DMS 273 (cell line): ENCODE results near the gene RHBDD1.

Source experiments
- DNase-seq: peaks from one replicate; lab custom pipeline; 2025; ENCODE audit not compliant: unreplicated experiment; lab: John Stamatoyannopoulos, UW

The RHBDD1 gene

DNA sequence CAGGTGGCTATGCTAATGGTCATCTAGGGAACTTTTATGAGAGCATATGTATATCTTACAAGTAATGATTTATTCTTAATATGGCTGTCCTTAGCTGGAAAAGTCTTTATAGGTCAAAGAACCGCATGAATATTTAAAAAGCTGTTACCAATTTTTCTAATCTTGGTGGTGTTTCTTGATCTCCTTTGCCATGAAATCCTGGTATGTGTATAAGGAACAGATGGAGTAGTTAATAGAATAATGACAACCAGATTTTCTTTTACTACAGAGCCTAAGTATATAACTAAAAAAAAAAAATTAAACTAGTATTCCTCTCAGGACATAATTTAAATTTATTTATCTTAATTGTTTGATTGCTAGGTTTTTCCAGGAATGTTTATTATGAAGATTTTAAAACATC is 74.5 kb downstream of the RHBDD1 start:
- DNase-seq = no peak

- no peak for DNase-seq
Measured at GRCh38 chr2:226911932-226912331, 76.1 kb downstream of the RHBDD1 start.

DNA sequence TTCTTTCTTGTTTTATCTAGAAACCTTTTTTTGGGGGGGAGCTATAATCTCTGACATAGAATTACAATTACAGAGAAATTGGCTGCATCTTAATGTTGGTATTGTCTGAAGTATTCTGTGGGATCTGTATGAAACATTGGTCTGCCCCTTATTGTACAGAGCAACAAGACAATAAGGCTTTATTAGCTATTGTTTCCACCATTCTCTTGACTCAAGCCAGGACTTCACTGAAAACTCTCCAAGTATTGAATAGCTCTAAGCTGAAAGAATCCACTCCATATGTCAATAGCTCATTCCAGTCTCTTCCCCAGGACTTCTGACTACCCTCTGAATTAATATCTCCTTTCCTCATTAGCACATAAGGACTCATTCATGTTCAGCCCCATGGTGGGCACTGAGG is 77.8 kb downstream of the RHBDD1 start:
- no peak for DNase-seq

DNA sequence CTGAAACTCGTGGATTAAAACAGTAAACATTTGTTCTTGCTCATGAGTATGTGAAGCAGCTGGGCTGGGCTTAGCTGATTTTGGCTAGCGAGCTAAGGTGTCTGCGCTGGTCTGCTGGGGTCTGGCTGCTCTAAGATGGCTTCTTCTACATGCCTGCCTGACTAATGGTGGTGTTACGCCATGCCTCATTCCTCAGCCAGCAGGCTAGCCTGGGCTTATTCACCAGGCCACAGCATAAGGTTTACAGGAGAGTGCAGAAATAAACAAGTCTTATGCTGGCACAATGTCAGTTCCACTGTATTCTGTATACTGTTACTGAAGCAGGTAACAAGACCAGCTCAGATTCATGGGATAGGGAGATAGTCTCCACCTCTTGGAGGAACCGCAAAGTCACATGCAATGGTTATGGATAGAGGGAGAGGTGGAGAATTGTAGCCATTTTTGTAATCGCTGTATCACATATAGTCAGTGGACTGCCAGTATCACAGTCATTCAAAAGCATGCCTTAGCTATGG is 80.0 kb downstream of the RHBDD1 start:
- DNase-seq = no peak

DNA sequence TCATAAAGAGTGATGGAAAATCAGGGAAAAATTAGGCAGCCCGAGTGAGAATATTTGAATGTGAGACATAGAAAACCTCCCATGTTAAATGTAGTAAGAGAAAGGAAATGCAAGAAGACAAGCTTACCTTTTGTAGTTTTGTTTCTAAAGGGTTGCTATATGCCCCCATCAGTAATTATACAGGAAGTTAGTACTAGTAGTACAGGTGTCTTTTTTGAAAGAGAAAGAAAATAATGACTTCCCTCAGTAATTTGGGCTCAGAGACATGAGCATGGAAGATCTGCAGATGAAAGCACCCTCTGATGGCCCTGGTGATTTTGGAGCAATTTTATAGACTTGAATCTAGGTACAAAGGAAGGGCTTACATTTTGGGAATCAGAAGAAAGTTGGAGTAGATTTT is 80.8 kb downstream of the RHBDD1 start:
- no peak for DNase-seq

DNA sequence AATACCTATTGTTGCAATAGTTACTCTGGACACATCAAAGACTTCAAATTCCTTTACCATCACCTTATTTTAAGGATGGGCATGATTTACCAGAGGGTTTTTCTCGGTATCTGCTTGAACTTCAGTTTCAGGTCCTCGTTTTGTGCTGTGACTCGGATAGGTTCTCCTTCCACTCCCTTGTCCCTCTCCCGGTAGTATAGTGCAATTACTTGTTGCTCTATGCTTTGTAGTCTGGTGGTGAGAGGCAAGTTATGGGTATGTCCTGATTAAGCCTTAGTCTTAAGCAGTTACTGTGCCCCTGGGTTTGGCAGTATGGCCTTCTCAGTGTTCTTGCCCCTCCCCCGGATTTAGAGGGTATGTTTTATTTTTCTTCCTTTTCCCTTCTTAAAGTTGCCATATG is 96.6 kb downstream of the RHBDD1 start:
- peak; percentile 3 for DNase-seq

GRCh38 chr2:226934546-226935201 is 98.8 kb downstream of the RHBDD1 start:
- DNase-seq = peak; percentile 90

DNA sequence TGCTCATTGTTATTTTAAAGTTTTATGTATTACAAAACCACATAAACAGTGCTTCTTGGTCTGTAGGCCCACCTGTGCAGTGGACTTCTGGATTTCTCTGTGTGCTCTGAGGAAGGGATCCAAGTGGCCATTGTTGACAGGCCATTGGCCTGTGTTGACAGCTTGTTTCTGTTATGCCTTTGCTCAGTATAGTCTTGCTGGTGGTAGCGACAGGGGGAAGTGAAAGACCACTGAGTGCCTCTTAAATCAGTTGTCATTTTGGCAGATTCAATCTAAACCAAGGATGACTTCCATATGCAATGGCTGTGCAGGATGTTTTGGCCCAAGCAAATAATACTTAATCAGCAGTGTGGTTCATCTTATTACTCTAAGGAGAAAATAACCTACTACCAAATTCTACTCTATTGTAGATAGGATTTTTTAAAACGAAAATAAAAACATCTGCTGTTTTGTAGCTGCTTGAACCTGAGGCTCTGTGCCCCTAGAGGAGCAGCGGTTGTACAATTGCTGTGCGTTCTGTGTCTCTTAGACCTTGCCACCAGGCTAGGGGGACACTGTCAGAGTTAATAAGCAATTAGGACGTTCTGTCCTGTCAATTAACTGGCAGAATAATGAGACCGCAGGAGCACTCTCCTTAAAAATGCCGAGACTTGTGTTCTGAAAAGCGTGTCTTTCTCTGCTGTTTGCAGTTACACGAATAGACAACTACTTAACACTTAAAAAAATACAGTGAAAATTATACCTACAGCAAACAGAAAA is 108.2 kb downstream of the RHBDD1 start:
- no peak for DNase-seq

DNA sequence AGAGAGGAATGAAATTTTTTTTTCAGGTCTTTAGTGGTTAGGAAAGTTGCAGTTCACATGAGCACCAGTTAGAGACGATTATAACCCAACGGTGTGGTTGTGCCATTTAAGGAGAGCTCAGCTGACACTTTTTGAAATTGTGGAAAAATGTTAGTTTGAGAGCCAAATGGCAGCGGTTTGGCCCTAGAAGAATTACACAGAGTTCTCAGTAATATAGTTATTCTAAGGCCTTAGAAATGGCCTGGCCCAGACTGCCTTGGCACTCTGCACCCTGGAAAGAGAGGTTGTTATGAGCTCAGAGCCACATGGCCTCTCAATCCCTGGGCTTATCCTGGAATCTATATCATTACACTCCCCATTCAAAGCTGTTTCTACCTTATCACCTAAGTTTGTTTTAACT is 117.4 kb downstream of the RHBDD1 start:
- no peak for DNase-seq

DNA sequence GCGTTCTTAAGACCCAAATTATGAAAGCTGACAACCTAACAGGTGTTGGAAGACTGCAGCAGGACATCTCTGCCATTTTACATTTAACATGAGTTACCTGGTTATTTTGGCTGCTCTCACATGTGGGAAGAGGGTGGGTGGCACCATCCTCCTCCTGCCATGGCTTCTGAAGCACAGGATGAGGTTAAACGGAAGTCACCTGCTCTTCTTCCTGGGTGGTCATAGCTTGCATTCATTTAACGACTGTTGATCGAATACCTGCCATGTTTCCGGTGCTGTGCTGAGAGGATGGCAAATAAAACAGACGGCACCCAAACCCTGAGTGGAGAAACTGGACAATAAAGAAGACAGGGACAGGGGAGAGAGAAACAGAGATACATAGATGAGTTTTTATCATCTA is 118.0 kb downstream of the RHBDD1 start:
- DNase-seq = no peak

DNA sequence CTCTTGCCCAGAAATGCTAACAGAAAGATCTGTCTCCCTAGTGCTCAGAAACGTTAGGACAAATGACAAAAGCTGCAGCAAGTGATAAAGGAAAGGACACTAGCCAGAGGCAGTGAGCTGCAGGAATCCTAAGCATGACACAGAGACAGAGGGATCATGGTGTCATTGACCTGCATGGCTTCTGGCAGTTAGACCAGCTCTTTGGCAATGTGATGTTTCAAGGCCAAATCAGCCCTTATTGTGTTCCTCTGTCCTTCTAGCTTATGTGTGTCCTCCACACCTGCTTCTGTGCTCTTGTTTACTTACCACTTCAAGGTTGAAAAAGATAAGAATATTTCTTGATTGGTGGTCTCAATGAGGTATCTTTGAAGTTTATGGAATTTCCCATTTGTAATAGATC is 120.8 kb downstream of the RHBDD1 start:
- no peak for DNase-seq

DNA sequence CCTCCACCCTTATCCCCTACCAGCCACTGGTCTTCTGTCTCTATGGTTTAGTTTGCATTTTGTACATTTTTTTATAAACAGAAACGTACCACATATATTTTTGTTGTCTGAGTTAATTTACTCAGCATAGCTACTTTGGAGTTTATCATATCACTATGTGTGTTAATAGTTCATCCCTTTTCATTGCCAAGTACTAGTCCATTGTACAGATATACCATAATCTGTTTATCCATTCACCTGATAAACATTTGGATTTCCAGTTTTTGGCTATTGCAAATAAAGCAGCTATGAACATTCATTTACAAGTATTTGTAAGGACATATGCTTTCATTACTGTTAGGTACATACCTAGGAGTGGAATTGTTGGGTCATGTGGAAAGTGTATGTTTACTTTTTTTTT is 123.6 kb downstream of the RHBDD1 start:
- no peak for DNase-seq

DNA sequence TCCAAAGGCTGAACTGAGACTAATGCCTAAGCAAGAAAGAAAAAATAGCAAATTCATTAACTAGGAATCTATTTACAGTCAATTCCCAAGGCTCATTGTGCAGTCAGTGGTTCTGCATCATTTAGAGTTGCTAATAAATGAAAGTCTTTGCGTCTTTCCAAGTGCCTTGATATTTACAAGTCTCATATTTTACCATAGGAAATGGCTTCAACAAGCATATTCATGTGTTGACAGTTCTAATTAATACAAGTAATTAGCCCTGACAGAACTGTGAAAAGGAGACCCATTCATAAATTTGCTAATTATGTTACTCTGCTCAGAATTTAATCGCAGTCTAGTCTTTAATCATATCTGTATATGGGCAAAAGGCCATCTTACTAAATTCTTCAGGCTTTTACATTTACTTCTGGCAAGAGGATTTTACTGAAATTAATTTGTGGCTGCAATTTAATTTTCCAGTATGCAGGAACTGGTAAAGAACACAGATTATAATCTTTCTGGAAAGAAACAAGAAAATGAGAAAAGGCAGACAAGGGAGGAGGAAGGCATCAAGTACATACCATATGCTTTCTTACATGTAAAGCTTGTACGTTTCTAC is 126.4 kb downstream of the RHBDD1 start:
- DNase-seq = no peak

DNA sequence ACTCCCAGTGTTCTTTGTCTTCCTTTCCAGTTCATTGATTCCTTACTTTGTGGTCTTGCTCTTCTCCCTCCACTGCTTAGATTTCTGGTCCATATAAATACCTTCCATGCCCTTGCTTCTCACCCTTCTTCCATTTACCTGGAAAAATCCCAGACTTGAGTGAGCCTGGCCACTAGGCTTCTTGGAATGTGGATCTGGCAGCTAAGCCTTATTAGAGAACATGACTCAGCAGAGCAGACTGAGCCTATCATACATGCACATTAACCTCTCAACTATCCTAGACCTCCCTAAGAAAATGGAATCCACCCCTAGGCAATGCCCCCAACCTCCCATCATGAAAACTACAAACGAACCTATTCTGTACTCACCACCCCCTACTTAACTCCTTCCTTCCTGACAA is 127.7 kb downstream of the RHBDD1 start:
- no peak for DNase-seq

DNA sequence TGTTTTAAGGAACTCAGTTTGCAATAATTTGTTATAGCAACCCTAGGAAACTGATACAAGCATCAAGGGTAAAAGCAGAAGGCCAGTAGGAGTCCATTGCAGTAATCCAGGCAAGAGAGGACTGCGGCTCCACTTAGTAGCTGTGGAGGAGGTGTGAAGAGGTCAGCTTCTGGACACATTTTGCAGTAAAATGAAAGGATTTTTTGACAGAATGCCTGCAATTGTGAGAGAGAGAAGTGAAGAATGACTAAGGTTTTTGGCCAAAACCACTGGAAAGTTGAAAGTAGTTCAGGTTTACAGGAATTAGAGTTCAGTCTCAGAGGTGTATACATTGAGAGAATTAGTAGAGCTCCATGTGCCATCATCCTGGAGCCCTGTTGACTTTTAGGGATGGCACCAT is 129.5 kb downstream of the RHBDD1 start:
- no peak for DNase-seq

DNA sequence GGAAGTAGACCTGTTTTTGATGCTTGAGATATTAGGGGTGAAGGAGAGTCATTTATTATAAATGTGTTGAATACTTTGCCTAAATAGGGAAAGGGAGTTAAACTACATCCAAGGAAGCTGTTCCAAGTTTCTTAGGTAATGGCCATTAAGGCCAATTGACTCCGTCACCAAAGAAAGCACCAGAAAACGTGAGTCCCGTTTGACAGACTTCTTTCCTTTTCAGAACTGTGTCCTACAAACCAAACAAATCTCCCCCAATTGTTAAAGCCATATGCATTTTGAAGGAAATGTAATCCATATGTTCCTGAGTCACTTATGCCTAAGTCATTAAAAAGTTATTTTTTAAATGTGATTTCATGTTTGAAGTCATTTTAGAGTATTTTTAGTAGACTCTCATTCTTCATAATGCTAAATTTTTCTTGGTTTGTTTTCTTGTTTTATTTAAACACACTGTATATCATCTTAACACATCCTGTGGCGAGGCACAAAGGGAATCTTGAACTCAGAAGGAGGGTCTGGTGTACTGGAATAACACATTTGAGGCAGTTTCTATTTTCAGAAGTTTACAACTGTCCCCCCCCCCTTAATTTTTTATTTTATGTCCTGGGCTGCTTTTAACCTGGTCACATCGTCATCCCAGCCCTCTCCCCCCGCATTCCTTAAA is 133.7 kb downstream of the RHBDD1 start:
- no peak for DNase-seq

DNA sequence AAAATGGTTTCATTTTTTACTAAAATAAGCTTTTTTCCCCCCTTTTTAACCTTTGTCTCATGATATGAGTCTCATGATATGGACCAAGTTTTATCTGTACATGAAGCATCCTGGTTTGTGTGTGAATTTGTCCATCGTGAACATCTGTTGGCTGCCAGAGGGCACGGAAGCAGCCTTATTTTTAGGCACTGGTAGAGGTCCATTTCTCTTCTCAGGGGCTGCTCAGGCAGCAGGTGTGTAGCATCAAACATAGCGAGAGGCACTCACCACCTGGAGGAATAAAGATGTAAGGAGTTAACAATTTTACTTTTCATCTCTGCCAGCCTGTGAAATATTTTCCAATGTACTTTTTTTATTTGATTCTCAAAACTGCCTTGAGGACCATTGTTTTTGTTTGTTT is 134.5 kb downstream of the RHBDD1 start:
- DNase-seq = no peak

GRCh38 chr2:226971084-226971483 is 135.2 kb downstream of the RHBDD1 start:
- no peak for DNase-seq

- no peak for DNase-seq
Measured at GRCh38 chr2:226971770-226972169, 135.9 kb downstream of the RHBDD1 start.

DNA sequence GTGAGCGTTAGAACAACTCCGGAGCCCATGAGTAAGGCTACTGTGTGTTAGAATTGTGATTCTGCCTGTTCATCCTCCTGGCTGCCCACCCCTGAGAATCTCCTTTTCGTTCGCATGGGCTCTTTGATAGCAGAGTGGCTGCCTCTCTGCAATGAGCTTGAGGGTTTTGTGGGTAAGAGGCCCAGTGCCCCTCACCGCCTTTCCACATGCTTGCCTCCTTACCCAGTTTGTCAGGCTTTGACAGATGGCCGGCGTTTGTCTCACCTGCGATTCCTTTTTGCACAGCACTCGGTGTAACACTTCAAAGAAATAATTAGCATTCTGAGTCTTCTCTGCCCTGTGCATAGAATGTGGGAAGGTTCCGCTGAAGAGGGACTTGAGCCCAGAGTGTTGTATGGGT is 138.0 kb downstream of the RHBDD1 start:
- no peak for DNase-seq

DNA sequence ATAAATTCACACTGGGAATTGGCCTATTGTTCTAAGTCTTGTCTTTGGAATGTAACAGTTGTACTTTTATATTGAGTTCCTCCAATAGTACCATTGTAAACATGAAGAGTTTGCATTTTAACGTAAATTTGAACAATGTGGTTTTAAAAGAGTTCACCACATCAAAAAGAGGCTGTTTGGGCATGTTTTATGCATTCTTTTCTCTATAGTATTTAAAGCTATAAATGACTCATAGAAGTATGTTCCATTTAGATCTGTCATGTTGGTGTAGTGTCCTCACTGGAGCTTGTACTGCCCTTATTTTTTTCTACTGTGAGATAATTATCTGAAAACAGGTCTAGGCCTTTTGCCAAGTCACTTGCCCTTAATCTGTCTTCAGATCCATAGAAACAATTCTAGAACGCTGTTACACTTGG is 141.9 kb downstream of the RHBDD1 start:
- DNase-seq = peak; percentile 50

- no peak for DNase-seq
Measured at GRCh38 chr2:226978300-226978699, 142.4 kb downstream of the RHBDD1 start.
